Choroid plexus epithelial cell (primary cell): ENCODE measurements around the gene PRRT3.

Source experiments
- DNase-seq: peaks from one replicate; pipeline ENCODE4 v3.0.0-alpha.2; 2010; ENCODE audit warnings: low read depth
- H3K4me3 ChIP-seq: 2 replicates; pipeline ENCODE4 v1.5.1; 2011; ENCODE audit warnings: low read depth, mild to moderate bottlenecking, control low read depth, low read length, moderate library complexity
- TF ChIP-seq, protein P1 (sequence below): conservative IDR thresholded peaks from 2 replicates; pipeline ENCODE4 v1.5.1; 2011; ENCODE audit warnings: low read depth, mild to moderate bottlenecking, control low read depth, inconsistent platforms, low read length, moderate library complexity

Gene PRRT3

DNA sequence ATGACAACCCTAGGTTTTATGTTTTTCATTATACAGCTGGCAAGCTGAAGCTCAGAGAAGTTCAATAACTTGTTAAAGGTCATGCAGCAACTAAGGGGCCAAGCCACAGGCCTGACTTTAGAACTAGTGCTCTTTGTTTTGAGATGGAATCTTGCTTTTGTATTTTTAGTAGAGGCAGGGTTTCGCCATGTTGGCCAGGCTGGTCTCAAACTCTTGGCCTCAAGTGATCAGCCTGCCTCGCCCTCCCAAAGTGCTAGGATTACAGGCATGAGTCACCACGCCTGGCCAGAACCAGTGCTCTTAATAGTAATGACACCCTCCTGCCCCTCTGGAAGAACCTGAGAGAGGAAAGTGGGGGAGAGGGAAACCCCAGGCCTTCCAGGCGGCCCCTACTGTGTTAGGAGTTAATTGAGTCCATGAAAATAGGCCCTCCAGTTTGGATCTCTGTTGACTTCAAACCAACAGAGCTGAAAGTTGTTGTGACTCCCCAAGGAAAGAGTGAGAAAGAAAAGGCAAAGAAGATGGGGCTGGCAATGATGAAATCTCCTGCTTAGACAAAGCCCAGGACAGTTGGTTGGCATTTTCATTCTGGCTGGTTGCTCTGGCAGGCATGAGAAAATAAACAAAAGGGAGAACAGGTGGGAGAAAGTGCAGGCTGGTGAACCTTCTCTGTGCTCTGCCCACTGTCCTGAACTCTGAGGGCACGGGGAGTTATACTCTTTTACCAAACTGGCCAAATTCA lies 3.6 kb upstream of the PRRT3 start:
- TF ChIP-seq, protein P1, sequence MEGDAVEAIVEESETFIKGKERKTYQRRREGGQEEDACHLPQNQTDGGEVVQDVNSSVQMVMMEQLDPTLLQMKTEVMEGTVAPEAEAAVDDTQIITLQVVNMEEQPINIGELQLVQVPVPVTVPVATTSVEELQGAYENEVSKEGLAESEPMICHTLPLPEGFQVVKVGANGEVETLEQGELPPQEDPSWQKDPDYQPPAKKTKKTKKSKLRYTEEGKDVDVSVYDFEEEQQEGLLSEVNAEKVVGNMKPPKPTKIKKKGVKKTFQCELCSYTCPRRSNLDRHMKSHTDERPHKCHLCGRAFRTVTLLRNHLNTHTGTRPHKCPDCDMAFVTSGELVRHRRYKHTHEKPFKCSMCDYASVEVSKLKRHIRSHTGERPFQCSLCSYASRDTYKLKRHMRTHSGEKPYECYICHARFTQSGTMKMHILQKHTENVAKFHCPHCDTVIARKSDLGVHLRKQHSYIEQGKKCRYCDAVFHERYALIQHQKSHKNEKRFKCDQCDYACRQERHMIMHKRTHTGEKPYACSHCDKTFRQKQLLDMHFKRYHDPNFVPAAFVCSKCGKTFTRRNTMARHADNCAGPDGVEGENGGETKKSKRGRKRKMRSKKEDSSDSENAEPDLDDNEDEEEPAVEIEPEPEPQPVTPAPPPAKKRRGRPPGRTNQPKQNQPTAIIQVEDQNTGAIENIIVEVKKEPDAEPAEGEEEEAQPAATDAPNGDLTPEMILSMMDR: no peak
- DNase-seq: no peak
- no peak overlapping the region for H3K4me3 ChIP-seq

DNA sequence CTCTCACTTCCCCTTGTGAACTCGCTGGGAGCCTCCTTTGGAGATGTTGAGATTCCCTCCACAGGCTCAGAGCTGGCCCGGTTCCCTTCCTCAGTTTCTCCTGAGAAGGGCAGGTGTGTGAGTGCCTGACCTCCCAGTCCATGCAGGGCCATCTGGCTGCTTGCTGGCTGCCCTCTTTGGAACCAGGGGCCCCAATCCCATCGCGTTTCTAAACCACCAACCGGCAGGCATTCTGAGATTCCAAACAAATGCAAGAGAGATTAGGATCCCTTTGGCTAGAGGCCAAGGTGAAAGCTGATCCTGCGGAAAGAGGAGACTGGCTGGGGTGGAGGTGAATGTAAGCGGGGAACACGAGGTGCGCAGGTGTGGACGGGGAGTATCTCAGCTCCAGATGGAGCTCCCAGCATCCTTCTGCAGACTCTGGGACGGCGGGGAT lies 2.9 kb upstream of the PRRT3 start:
- H3K4me3 ChIP-seq: no peak overlapping the region
- TF ChIP-seq, protein P1: no peak
- peak; percentile 48 for DNase-seq

DNA sequence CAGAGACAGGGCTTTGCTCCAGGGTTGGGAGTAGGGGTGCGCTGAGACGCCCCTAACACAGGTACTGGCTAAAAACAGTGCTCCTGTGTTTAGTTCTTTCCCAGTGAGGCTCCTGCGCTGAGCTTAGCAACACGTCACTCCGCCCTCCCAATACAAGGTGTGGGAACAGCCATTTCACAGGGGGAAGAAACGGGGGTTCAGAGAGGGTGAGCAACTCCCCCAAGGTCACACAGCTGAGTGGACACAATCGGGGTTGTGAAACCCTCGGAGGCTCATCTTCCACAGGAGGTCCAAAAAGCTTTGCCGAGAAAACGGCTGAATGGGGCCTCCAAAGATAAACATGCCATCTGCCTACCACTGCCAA lies 628 bp downstream of the PRRT3 start:
- DNase-seq: no peak

DNA sequence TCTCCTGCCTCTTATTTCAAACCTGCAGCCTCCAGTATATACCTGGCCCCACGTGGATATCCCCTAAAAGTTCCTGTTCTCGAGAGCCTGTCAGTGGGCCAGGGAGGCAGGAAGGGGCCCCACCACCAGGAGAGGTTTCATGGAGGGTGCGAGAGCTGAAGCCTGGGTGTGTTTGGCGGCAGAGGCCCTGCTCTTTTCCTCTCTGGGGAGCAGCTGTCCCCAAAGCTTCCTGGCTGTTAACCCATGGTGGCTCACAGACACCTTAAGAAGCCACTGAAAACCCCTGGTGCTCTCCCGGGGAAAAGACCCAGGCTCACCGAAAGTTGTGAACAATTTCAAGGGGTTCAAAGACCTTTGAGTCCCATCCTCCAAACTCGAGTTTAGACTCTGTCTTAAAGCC lies 1.1 kb downstream of the PRRT3 start:
- H3K4me3 ChIP-seq: no peak overlapping the region
- no peak for DNase-seq
- TF ChIP-seq, protein P1: no peak

More for the DNA sequence above, 628 bp downstream of the PRRT3 start:
- peak overlapping the region; percentile 66 for H3K4me3 ChIP-seq
- TF ChIP-seq, protein P1: no peak

DNA sequence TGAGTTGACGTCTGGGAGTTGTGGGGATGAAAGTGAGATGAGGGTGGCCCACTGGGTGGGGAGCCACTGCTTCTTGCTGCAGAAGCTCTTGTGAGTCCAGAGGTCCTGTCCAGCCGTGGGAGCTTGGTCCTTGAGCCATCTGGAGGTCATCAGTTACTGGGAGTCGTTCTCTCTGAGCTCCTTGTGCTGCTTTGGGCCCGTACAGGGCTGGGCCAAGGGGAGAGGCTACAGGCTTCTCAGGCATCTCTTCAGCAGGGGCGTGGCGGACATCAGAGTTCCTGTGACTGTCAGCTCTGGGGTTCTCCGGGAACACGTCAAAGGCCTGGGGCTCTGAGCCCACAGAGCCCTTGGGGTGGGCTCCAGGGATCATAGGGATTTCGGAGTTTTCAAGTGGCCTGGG lies 2.6 kb downstream of the PRRT3 start:
- H3K4me3 ChIP-seq: no peak overlapping the region
- DNase-seq: no peak

DNA sequence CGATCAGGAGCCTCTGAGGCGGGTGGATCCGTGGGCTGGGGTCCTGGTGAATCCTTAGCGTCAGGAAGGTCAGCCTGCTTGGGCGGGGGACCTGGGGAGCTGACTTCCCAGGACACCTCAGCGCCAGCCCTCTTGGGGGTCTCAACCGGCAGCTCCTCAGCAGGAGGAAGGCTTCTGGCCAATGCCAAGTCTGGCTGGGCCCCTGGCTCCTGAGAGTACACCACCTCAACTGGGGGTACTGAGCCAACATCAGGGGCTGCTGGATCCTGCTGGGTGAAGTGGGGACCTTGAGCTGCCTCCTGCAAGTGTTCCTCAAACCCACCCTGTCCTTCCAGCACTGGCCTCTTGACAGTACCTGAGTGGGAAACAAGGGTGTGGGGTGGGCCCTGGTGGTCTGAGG lies 3.1 kb downstream of the PRRT3 start:
- TF ChIP-seq, protein P1: no peak
- DNase-seq: no peak
- no peak overlapping the region for H3K4me3 ChIP-seq

More for the DNA sequence above, 2.6 kb downstream of the PRRT3 start:
- TF ChIP-seq, protein P1: no peak

DNA sequence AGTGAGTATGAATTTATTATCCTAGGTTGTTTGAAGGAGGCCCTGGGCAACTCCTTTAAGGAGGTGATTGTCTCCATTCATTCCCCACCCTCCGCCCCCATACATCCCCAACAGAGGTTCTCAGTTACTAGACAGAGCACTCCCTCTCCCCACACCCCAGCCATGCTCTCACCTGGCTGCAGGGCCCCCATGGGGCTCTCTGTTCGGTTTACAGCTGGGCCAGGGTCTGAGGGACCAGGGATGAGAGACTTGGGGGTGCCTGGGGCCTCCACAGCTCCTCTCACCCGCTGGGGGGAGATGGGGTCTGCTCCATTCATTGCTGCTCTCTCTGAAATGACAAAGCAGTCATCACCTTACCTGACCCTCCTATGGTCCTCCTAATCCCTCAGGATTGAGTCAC lies 3.6 kb downstream of the PRRT3 start:
- no peak overlapping the region for H3K4me3 ChIP-seq
- DNase-seq: no peak
- TF ChIP-seq, protein P1: no peak
